ENCODE measurements around the gene FTSJ3.
A peak's percentile ranks its signal among the peaks of the same experiment; 100 is the strongest.

The FTSJ3 gene

DNA sequence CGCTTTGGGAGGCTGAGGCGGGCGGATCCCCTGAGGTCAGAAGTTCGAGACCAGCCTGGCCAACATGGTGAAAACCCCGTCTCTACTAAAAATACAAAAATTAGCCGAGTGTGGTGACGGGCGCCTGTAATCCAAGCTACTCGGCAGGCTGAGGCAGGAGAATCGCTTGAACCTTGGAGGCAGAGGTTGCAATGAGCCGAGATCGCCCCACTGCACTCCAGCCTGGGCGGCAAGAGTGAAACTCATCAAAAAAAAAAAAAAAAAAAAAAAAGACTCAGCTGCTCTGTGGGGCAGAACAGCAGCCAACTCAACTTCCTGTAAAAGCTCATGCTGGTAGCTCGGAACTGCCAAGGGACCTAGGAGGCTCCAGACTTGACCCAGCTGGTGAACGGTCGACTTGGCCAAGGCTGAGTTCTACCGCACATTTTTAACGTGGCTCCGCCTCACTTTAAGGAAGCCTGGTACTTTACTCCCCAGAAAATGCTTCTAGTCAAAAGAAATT is 16.0 kb upstream of the FTSJ3 start:
- DNase-seq, result peak; percentile 69

DNA sequence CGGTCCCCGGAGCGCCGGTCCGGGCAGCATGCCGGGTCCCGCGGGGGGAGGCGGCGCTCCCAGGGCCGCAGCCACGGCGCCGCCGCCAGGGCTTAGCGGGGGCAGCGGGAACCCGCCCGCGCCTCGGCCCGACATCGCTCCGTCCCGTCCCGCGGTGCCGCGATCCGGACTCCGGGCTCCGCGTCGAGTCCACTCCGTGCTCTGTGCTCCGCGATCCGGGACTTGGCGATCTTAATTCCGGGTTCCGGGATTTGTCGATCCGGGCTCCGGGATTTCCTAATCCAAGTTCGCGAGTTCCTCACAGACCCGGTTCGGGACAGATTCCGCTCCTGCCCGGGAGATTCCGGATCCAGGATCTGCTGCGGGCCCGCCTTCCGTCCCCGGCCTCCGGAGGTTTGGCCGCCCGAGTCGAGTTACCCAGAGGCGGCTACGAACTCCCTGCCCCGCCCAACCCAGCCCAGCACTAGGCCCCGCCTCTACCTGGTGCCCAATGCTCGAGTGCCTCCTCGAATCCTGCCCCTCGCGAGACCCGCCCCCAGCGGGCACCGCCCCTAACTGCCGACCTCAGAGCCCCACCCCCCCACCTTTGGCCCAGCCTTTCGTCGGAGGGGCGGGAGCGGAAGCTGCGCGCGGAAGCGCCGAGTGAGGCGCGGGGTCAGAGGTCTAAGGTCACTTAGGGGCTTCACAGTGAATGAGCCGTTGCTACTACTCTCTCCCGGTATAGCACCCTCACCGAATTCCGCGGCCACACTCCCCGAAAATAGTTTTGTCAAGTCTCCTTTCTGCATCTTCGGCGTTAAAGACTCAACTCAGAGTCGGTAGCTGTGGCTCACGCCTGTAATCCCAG is 15.3 kb upstream of the FTSJ3 start, which contains the start of gene SMARCD2:
TSS of gene SMARCD2 (minus strand) at position 146 of the 847 bp plus-strand sequence. CDS start at position 135, 11 bp downstream.
- DNase-seq, result peak; percentile 100

DNA sequence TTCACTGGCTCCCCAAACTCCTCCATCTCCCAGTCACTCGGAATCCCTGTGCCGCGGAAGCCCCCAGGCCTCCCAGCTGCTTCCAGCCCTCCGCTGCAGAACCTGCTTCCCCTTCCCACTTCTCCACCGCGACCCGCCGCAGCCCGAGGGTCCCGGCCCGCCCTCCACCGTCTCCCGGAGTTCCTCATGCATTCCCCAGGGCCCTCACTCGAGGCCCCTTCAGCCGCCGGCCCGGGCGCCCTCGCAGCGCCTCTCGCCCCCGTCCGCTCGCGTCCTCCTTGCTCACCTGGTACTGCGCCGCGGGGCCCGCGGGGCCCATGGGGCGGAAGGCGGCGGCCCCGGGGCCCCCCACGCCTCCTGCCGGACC is 14.7 kb upstream of the FTSJ3 start:
- DNase-seq, result no peak

DNA sequence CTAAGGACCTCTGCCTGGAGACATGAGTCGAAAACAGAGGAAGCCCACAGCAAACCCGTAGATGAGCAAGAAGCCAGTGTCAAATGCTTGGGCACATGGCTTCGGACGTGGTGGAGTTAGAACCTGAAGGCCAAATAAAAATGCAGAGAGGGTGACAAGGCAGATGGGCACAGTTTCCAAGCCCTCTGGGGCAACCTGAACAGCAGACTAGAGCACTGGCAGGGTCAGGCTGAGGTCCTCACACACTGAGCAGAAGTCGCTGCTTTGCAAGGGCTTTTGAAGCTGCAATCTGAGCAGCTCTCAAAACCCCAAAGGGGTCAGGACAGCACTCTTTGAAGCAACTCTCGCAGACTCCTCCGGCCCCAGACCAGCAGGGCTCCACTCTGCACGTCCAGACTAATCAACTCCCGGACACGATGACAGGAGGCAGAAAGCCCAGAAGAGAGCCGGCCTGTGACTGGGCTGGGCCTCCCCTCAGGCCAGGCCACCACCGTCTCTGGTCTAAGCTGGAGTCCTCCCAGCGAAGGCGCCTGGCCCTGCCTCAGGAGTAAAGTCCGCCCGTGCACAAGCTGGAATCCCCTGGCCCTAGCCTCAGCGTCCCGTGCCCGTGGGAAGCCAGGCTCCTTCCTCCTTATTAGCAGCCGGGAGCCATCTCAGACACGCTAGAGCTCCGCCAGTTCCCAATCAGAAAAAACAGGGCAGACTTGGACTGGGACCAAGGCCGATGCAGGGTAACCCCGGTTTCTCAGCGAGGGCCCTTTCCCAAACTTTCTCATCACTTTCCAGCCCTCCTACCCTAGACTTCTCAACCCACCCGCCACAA is 14.1 kb upstream of the FTSJ3 start:
- peak; percentile 31 for DNase-seq

DNA sequence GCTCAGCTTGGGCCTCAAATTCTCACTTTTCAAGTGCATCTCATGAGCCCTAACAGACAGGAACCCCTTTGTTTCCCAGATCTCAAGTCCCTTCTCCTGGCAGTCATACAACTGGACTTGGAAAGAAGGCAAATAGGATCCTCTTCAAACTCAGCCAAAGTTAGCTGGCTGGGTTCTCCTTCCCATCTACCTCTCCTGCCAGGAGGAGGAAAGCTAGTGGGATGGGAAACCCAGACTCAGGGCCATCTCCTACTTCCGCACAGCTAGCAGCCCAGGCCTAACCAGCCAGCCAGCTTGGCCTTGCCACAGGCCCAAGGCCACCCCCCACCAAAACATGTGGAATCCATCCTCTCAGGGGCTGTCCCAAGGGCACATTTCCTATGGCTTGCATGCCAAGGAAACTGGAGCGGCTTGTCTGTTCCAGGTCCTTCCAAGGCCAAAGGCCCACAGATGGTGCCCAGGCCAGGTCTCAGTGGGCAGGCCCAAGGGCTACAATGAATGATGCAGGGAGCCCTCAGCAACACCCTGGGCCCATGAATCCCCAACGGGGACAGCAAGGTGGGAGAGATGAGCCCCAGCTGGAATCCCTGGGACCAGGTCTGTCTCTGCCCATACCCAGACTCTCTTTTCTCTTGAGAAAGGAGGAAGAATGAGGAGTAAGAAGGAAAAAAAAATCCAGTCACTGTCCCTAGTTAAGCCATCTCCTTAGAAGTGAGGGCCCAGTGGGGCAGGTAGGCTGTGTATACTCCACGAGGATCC is 13.3 kb upstream of the FTSJ3 start:
- no peak for DNase-seq

DNA sequence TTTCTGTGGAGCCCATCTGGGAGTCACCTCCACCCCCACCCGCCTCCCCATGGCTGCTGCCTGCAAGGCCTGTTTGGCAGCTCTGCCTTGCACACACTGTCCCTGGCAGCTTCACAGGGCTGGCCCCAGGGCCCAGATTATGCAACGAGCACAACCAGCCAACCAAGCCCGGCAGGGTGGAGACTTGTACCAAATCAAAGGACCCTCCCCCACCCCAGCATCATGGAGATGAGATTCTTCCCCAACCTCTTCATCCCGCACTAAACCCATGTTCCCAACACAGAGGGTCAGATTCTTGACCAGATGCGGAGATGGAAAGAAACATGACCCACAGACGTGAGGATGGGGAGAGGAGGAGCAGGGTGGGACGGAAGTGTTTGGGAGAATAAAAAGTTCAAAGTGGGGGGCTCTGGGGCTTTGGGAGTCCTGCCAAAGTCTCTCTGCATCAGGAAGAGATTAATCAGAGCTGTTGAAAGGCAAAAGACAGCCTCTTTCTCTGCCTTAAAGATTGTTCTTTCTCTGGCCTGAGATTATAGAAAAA is 11.2 kb upstream of the FTSJ3 start:
- DNase-seq, result no peak

DNA sequence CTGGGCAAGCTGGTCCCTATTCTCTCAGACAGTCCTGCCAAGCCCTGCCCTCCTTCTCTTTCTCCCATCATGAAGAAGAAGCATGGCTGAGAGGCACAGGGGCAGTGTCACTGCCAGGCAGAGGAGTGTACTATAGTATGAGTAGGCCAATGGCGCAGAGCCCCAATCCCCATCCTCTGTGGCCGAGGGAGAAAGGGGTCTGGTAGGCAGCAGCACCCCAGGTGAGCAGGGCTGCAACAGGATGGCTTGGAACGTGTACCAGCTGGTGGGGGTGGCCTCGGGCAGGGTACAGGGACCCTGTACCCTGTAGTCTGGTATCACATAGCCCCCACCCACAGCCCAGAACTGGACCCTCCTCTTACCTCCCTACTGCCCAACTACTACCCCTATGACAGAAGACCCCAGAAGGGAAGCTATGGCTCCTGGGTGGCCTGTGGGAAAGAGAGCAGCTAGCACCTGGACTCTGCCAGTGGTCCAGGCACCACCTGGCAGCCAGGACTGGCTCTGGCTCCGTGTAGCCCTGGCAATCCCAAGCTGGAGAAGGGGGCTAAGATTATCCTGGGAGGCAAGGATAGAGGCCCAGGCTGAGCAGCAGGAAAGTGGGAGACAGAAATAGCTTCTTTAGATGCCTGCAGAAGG is 10.6 kb upstream of the FTSJ3 start:
- DNase-seq, result no peak

DNA sequence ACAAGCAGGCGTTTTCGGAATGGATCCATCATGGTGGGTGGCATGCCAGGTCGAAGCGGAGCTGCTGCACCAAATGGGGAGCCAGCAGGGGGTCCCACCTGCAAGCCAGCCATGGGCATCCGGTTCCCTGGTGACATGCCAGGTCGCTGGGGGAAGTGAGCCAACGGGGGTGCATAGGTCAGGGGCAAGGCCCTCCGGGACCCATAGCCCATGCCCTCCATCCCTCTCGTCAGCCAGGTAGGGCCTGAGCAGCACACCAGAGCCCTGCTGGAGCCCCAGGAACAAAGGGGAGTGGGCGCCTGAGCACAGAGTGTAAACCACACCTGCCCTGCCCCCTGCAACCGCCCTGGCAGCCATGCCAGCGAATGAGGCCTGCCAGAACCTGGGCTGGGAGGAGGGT is 10.0 kb upstream of the FTSJ3 start:
- DNase-seq, result no peak

DNA sequence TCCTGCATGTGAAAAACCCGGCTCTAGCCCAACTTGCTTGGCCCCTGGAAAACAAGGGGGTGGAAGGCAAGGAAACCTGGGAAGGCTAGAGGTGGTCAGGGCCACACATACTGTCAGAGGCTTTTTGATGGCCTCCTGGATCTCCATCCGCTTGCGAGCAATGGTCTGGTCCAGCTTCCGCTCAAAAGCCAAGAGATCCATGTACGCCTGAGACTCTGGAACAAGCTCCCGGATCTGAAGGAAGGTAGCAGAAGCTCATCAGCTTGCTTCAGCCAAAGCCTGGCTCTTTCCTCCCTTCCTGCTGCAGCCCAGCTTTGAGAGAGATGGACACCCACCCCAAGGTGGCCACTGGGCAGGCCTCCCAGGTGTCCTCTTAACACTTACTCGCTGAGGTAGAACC is 9.3 kb upstream of the FTSJ3 start:
- no peak for DNase-seq

DNA sequence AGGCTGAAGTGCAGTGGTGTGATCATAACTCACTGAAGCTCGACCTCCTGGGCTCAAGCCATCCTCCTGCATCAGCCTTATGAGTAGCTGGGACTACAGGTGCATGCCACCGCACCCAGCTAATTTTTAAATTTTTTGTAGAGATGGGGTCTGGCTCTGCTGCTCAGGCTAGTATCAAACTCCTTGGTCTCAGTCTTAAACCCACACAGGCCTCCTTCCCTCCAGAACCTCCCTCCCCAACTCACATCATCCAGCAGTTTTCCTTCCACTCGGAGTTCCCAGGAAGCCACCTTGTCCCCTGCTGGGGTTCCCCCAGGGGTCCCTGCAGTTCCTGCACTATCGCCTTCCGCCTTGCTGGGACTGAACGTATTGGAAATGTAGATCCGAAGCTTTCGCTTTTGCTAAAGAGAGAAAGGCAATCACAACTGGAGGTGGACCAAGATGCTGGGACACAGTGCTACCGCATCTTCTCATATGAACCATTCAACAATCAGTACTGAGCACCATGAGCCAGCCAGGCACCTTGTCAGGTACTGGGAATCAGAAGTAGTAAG is 7.8 kb upstream of the FTSJ3 start:
- DNase-seq, result no peak

DNA sequence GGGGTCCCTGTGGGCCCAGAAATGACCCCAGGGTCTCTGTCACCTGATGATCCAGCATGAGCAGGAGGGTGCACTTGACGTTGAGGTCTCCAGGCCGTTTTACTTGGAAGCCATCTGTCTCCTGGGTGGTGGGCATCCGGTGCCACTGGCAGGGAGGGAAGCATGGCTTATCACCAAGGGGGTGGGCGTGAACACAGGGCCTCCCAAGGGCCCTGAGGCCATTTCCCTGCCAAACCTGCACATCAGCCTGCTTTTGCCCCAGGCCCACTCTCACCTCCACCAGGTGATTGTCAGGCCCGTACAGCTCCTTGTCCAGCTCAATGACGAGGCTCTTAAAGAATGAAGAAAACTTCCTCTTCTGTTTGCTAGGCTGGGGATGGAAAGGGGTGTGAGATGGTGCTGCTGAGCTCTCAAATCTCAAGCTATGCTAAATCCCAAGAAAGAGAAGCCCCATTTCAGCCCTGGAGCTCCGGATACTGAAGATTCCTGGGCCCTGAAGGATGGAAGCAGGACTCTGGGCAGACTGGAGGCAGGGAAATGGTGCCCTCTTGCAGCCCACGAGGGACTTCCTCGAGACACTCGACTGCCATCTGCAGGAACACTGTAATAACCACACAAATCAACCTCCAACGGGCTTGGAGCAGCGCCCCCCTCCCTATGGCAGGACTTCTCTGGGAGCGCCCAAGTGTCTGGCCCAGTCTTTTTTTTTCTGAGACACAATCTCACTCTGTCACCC is 7.1 kb upstream of the FTSJ3 start:
- peak; percentile 85 for DNase-seq

DNA sequence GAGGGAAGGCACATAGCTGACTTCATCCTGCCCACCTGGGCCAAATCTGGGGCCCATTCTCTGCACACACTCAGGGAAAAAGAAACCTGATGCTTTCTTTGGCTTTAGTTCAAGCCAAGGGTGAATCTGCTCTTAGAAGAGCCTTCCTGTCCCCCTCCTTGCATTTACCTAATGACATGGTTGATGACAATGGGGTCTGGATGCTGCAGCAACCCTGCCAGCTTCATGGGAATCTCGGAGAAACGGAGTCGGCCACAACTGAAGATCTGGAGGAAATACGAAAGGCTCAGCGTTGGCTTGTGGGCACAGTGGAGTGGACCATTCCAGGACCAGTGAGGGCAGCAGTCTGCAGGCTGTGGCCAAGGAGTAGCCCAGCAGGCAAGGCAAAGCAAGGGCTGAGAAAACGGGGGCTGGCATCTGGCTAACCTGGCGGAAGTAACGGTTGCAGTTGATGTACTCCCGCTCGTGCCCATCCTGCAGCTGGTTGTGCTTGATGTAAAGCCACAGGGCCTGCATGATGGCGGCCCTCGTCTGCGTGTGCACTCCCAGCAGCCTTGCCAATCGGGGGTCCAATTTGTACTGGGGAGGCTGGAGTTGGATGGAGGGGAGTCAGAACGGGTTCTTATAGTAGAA is 6.4 kb upstream of the FTSJ3 start:
- DNase-seq, result no peak

DNA sequence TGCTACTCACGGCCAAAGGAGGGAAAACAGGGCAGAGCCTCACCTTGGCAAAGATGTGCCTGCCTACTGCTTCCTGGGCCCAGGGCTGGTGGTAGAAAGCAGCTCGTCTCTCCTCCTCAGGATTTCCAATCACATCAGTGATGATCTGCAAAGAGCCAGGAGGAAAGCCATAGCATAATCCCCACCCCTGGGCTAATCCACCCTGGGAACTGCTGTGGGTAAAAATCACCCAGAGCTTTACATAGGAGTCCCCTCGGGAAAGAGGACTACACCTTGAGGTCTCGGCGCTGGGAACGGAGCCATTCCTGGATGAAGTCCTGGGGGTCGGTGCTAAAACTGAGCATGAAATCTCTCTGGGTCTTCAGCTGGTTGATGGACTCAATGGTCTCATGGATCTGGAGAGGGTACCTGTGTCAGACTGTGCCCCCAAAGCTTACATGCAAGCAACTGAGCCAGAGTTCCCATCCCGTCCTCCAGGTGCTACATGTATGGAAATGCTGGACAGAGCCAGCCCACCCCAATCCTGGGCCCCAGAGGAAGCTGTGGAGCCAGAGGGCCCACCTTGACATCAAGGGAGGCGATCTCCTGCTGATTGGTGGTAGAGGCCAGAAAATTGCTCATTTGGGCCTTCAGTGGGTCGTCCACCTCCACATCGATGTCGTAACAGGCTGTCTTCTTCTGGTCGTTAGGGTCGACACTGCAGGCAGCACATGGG is 5.7 kb upstream of the FTSJ3 start:
- DNase-seq, result no peak

DNA sequence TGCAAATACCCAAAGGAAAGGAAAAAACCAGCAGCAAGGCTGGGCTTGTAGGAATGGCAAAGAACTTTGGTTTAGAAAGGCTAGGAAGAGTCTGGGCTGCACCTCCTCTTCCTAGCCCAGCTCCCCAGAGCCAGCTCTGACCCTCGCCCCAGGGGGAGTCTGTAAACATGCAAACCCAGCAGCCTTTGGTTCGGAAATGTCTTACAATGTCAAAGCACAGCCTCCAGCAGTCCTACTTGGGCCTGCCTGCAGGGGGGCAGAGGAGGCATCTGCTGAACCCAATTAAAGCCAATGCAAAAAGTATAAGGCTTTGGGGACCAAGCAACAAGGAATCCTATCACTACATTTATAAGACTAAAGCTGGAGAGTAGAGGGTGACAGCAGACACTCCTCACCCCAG is 5.0 kb upstream of the FTSJ3 start:
- no peak for DNase-seq

DNA sequence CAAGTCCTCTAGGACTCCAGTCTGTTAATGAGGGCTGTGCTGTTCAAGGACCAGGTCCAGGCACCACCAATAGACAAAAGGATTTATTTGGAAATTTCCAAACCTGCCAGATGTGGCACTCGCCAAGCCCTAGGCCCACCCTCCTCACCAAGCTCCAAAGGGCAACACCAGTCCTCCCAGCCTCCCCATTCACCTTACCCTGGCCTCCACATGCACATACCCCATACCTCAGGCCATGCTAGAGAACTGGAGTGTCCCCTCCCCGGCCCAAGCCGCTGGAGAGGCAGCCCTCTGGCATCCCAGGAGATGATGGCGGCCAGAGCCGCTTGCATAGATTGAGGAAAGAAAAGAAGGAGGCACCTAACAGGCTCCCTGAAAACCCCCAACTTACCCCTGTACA is 4.6 kb upstream of the FTSJ3 start:
- DNase-seq, result no peak

DNA sequence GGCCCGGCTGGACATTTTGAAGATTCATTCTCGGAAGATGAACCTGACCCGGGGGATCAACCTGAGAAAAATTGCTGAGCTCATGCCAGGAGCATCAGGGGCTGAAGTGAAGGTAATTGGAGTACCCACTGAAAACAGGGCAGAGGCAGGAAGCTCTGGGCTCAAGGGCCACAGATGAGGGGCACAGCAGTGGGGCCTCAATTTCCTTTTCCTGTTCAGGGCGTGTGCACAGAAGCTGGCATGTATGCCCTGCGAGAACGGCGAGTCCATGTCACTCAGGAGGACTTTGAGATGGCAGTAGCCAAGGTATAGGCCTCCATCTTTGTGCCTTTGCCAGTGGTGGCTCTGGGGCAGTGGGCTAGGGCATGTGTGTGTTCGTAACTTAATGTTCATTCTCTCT is 4.0 kb upstream of the FTSJ3 start:
- no peak for DNase-seq

DNA sequence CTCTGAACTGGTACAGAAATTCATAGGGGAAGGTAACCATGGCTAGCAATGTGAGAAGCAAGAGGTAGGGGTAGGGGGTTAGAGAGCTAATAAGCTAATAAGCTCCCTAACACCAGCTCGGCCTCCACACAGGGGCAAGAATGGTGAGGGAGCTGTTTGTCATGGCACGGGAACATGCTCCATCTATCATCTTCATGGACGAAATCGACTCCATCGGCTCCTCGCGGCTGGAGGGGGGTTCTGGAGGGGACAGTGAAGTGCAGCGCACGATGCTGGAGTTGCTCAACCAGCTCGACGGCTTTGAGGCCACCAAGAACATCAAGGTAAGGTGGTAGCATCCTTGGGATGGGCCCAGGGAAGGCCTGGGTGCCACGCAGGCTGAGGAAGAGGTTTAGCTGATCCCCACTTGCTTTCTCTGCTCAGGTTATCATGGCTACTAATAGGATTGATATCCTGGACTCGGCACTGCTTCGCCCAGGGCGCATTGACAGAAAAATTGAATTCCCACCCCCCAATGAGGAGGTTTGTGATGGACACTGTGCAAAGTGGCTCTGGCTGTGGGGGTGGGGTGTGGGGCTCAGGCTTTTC is 3.5 kb upstream of the FTSJ3 start:
- DNase-seq, result no peak

DNA sequence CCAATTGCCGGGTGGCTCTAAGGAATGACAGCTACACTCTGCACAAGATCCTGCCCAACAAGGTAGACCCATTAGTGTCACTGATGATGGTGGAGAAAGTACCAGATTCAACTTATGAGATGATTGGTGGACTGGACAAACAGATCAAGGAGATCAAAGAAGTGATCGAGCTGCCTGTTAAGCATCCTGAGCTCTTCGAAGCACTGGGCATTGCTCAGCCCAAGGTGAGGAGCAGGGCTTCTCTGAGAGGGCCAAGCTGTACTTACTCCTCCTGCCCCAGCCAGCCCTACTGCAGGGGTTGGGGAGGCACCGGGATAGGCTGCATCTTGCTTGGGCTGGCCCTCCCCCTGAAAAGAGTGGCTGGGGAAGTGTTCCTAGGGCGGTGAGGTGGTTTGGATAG is 2.8 kb upstream of the FTSJ3 start:
- no peak for DNase-seq

DNA sequence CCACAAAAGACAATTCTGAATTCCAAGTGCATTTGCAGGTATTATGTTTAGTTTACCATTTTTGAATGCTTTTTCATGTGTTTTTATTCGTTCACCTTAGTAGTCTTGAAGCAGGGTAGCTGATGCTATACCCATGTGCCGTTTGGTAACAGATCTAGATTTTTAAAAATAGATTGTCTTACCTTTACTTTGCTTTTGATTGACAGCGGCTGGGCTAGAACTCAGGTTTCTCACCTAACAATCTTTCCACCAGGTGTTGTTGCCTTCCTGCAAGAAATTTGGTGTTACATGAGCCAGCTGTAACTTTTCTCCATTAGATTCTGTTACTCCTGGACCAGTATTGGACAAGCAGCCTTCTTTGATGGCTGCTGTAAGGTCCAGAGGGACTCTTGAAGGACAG is 1.5 kb upstream of the FTSJ3 start:
- no peak for DNase-seq

DNA sequence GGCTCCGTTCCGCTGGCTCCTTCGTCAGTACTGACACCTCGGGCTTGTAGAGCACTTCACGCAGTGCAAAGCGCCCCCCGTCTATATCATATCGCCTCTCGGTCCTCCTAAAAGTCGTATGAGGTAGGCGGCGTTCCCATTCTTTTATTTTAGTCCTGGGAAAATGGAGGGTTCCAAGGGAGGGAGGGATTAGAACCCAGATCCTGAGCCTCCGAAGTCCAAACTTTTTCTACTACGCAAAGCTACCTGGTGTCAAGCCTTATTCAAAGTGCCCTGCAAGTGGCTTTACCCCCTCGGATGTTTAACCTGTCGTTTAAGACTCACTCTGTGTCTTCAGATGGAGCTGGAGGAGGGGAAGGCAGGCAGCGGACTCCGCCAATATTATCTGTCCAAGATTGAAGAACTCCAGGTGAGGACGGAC is 348 bp upstream of the FTSJ3 start:
- no peak for DNase-seq
